AG04450 (cell line): ENCODE results near the gene PACRG. TPM values are rescaled to one million over a fixed set of nuclear protein-coding genes. Genes with fewer than 3 reads are reported as not detected.

Source experiments
- CTCF ChIA-PET: fragments of 300-600, 350-600 bp; formaldehyde crosslinking; extraction: SDS; loops from one replicate; lab custom pipeline; 2022; ENCODE audit warnings: antibody characterized with exemption, inconsistent platforms; lab: Charles Lee
- POLR2A ChIA-PET: fragments of 350-600 bp; formaldehyde crosslinking; extraction: SDS; loops from one replicate; lab custom pipeline; 2021; ENCODE audit warnings: antibody characterized with exemption, inconsistent platforms; lab: Yijun Ruan, JAX
- DNase-seq: peaks from one replicate; pipeline ENCODE4 v3.0.0-alpha.2; 2011; ENCODE audit warnings: low read depth, low spot score
- H3K27ac ChIP-seq: one replicate; pipeline ENCODE4 v1.5.1; 2012; ENCODE audit warnings: low read depth, low read length, control low read depth
- H3K27me3 ChIP-seq: one replicate; pipeline ENCODE4 v1.6.0; 2012; ENCODE audit warnings: low read length; ENCODE audit not compliant: control insufficient read depth, insufficient read depth
- H3K4me3 ChIP-seq: 2 replicates; pipeline ENCODE4 v1.5.1; 2011; ENCODE audit warnings: mild to moderate bottlenecking, low read depth, low read length, control low read depth
- H3K9me3 ChIP-seq: 2 replicates; pipeline ENCODE4 v1.5.1; 2012; ENCODE audit warnings: low read length; ENCODE audit not compliant: control insufficient read depth, insufficient read depth
- CTCF ChIP-seq: IDR thresholded peaks from 2 replicates; pipeline ENCODE4 v1.5.1; 2011; ENCODE audit warnings: low read depth, low read length, control low read depth, inconsistent platforms
- polyA plus RNA-seq: library from polyadenylated mRNA; depleted of rRNA; stranded (reverse); fragments of >200 nt; gene quantifications from 2 replicates; pipeline ENCODE4 v1.2.3, GENCODE V29; 2011

PACRG gene
- polyA plus RNA-seq, 1 experiment: not detected

DNA sequence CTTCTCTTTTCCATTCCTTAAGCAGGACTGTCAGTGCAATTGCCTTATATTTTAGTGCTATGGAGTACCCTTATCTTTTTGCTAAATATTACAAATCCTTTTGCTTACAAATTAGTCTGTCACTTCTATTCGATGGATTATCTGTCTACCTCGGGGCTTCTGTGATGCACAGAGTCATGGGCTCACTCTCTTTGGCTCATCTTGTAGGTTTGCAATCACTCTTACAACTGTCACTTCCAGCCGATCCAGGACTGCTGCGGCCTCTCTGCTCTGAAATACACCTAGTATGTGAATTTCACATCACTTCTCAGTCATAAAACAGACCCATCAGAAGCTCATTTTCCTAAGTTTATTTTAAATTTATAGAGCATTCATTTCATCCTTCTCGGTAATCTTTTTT, 393.5 kb downstream of the PACRG start:
- Histone ChIP-seq H3K27me3 (no peaks in the 10 kb centered on the region), H3K9me3 (peaks cover 25% of the 10 kb centered on the region), H3K27ac (no peak overlapping the region), H3K4me3 (no peak overlapping the region)
- no peak for DNase-seq
- POLR2A ChIA-PET: no interaction called here
- TF ChIP-seq CTCF: no peak
- CTCF ChIA-PET: no interaction called here

GRCh38 chr6:163122365-163122764, 394.6 kb downstream of the PACRG start:
- POLR2A ChIA-PET: no interaction called here
- CTCF ChIA-PET: no interaction called here

DNA sequence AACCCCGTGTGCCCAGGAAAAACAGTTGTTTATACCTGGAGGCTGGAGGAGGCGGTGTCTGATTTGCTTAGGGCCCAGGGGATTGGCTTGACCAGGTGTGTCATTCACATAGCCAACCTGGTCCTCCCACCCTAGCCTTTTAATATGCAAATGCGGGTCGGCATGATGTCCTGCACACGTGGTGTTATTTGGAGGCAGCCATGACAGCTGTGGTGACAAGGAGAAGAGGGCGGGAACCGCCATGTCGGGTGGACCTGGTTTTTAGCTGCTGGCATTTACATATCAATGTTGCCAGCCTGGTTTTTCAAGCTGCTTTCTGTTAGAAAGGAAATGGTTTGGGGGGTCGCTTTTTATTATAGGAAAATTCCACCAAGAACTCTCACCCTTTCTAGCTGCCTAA, 395.3 kb downstream of the PACRG start:
- no peaks in the 10 kb centered on the region for H3K27me3 ChIP-seq
- TF ChIP-seq CTCF: no peak
- peaks cover 19% of the 10 kb centered on the region for H3K9me3 ChIP-seq
- ChIA-PET CTCF (no interaction called here), POLR2A (no interaction called here)
- no peak overlapping the region for H3K4me3 ChIP-seq
- DNase-seq: no peak
- H3K27ac ChIP-seq: no peak overlapping the region

More at GRCh38 chr6:163122365-163122764, 394.6 kb downstream of the PACRG start:
- no peak for TF ChIP-seq CTCF
- Histone ChIP-seq H3K9me3 (peaks cover 21% of the 10 kb centered on the region), H3K4me3 (no peak overlapping the region), H3K27me3 (no peaks in the 10 kb centered on the region), H3K27ac (no peak overlapping the region)
- no peak for DNase-seq

GRCh38 chr6:163126741-163127140, 399.0 kb downstream of the PACRG start:
- Histone ChIP-seq H3K27me3 (no peaks in the 10 kb centered on the region), H3K27ac (no peak overlapping the region), H3K4me3 (no peak overlapping the region), H3K9me3 (peaks cover 23% of the 10 kb centered on the region)
- TF ChIP-seq CTCF: no peak
- ChIA-PET POLR2A (no interaction called here), CTCF (no interaction called here)
- no peak for DNase-seq

DNA sequence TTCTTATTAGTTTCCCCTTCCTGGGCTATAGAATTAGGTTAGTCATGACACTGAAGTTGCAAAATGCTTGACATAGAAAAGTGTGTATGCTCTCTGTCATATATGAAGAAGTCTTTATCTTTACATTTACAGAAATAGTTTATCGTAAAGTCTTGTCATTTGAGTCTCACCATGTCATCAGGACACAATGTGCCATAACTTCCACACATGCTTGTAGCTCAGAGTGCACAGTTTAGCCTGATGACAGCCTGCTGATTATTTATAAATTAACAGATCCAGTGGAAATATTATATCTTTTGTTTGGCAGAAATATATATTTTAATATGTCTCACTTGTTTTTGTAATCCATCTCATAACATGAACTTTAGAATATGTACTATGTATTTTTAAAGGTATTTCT, 399.8 kb downstream of the PACRG start:
- Histone ChIP-seq H3K9me3 (peaks cover 19% of the 10 kb centered on the region), H3K27ac (no peak overlapping the region), H3K27me3 (no peaks in the 10 kb centered on the region), H3K4me3 (no peak overlapping the region)
- ChIA-PET CTCF (no interaction called here), POLR2A (no interaction called here)
- TF ChIP-seq CTCF: no peak
- no peak for DNase-seq
